H1 (cell line): ENCODE data around the gene CBLN1. TPM values are rescaled to one million over a fixed set of nuclear protein-coding genes. Genes with fewer than 3 reads are reported as not detected.

Experiments used
- CTCF ChIA-PET: fragments of 300-600 bp; sonication (Branson Sonifier 250); formaldehyde crosslinking; loops from one replicate; lab custom pipeline; 2021; ENCODE audit not compliant: partially characterized antibody; lab: Charles Lee
- POLR2A ChIA-PET: fragments of 300-600 bp; sonication (Branson Sonifier 250); formaldehyde crosslinking; loops from one replicate; lab custom pipeline; 2021; ENCODE audit warnings: inconsistent platforms; ENCODE audit not compliant: partially characterized antibody; lab: Charles Lee
- DNase-seq, 2 experiments: peaks; one replicate each; pipeline versions ENCODE4 v3.0.0 to v3.0.0-alpha.2; 2010 to 2022; ENCODE audit warnings: low spot score in 2 of 2, low read depth in 1 of 2, mixed read lengths in 1 of 2
- FAIRE-seq: peaks from 2 replicates; lab custom pipeline; 2011; peaks lifted over from hg19 to GRCh38; lab: Jason Lieb, UNC
- H2AFZ ChIP-seq: 2 replicates; pipeline ENCODE4 v1.8.1; 2012; ENCODE audit warnings: low read length, inconsistent platforms
- H2AK5ac ChIP-seq: 2 replicates; pipeline ENCODE4 v1.6.1; 2013; ENCODE audit warnings: low read depth, low read length
- H2BK120ac ChIP-seq: replicated peaks from 2 replicates; pipeline ENCODE3; 2013; ENCODE audit warnings: low read depth, low read length, inconsistent platforms
- H2BK12ac ChIP-seq: 2 replicates; pipeline ENCODE4 v1.6.1; 2013; ENCODE audit warnings: low read depth, low read length
- H2BK15ac ChIP-seq: 2 replicates; pipeline ENCODE4 v1.6.1; 2013; ENCODE audit warnings: low read length
- H2BK20ac ChIP-seq: 2 replicates; pipeline ENCODE4 v1.6.1; 2013; ENCODE audit warnings: low read length
- H2BK5ac ChIP-seq: 2 replicates; pipeline ENCODE4 v1.6.1; 2013; ENCODE audit warnings: low read depth, low read length
- H3K14ac ChIP-seq: 2 replicates; pipeline ENCODE4 v1.6.1; 2013; ENCODE audit warnings: inconsistent platforms; ENCODE audit not compliant: insufficient read length
- H3K18ac ChIP-seq: 2 replicates; pipeline ENCODE4 v1.6.1; 2013; ENCODE audit warnings: low read length; ENCODE audit errors: extremely low read depth
- H3K23ac ChIP-seq: 2 replicates; pipeline ENCODE4 v1.6.1; 2013; ENCODE audit warnings: inconsistent platforms; ENCODE audit not compliant: insufficient read length
- H3K23me2 ChIP-seq: 2 replicates; pipeline ENCODE4 v1.6.1; 2013; ENCODE audit warnings: low read depth, low read length
- H3K27ac ChIP-seq: 2 replicates; pipeline ENCODE4 v1.6.1; 2011; ENCODE audit warnings: low read depth, low read length, inconsistent platforms
- H3K27me3 ChIP-seq, 4 experiments: replicated peaks in 1 of 4; 1 replicate in 1 of 4; 2 replicates in 3 of 4; pipeline versions ENCODE4 v1.6.1 to v1.8.1; 2011 to 2013; ENCODE audit warnings: low read length in 3 of 4, mild to moderate bottlenecking in 3 of 4, inconsistent platforms in 2 of 4, mixed read lengths in 2 of 4, moderate library complexity in 1 of 4; ENCODE audit not compliant: control insufficient read depth in 3 of 4, insufficient read depth in 3 of 4; ENCODE audit errors: extremely low read depth in 1 of 4
- H3K36me3 ChIP-seq, 4 experiments: 2 replicates each; pipeline versions ENCODE4 v1.6.1 to v1.8.1; 2011 to 2013; ENCODE audit warnings: mild to moderate bottlenecking in 4 of 4, low read length in 3 of 4, moderate library complexity in 2 of 4, control low read depth in 1 of 4, inconsistent platforms in 1 of 4; ENCODE audit not compliant: insufficient read depth in 4 of 4, control insufficient read depth in 2 of 4
- H3K4ac ChIP-seq: replicated peaks from 2 replicates; pipeline ENCODE3; 2013; ENCODE audit warnings: low read length, low read depth, mixed read lengths, inconsistent platforms; ENCODE audit not compliant: insufficient read length
- H3K4me1 ChIP-seq, 4 experiments: replicated peaks in 1 of 4; 1 replicate in 1 of 4; 2 replicates in 3 of 4; pipeline versions ENCODE4 v1.6.1 to v1.8.1; 2011 to 2013; ENCODE audit warnings: low read length in 3 of 4, inconsistent platforms in 2 of 4, mixed read lengths in 1 of 4; ENCODE audit not compliant: insufficient read depth in 4 of 4, control insufficient read depth in 3 of 4
- H3K4me2 ChIP-seq, 2 experiments: 2 replicates each; pipeline versions ENCODE4 v1.6.1 to v1.8.1; 2011 to 2013; ENCODE audit warnings: low read depth in 2 of 2, low read length in 2 of 2, control low read depth in 1 of 2, inconsistent platforms in 1 of 2, mild to moderate bottlenecking in 1 of 2; ENCODE audit not compliant: insufficient read depth in 1 of 2
- H3K4me3 ChIP-seq, 4 experiments: fragments of 200-600, 300-600 bp in 1 of 4; sonication (generic), shearing (Covaris generic), sonication (Bioruptor Twin) in 1 of 4; 2 replicates each; pipeline versions ENCODE4 v1.5.1 to v1.8.1; 2011 to 2016; ENCODE audit warnings: low read length in 4 of 4, low read depth in 3 of 4, control low read depth in 2 of 4, inconsistent platforms in 2 of 4, mild to moderate bottlenecking in 2 of 4, mixed read lengths in 1 of 4, moderate library complexity in 1 of 4; ENCODE audit not compliant: insufficient read depth in 2 of 4; ENCODE audit errors: extremely low read depth in 1 of 4
- H3K56ac ChIP-seq: replicated peaks from 2 replicates; pipeline ENCODE3; 2013; ENCODE audit warnings: low read depth, mild to moderate bottlenecking, mixed read lengths, low read length, inconsistent platforms; ENCODE audit not compliant: insufficient read length
- H3K79me1 ChIP-seq: 2 replicates; pipeline ENCODE4 v1.6.1; 2013; ENCODE audit warnings: low read depth, low read length, control low read depth
- H3K79me2 ChIP-seq, 2 experiments: 2 replicates each; pipeline versions ENCODE4 v1.6.1 to v1.8.1; 2012 to 2013; ENCODE audit warnings: low read length in 2 of 2, mild to moderate bottlenecking in 2 of 2, inconsistent platforms in 1 of 2; ENCODE audit not compliant: insufficient read depth in 2 of 2, control insufficient read depth in 1 of 2
- H3K9ac ChIP-seq, 4 experiments: replicated peaks in 1 of 4; 1 replicate in 1 of 4; 2 replicates in 3 of 4; pipeline versions ENCODE4 v1.6.1 to v1.8.1; 2011 to 2013; ENCODE audit warnings: low read depth in 3 of 4, low read length in 3 of 4, control low read depth in 2 of 4, mild to moderate bottlenecking in 2 of 4, moderate library complexity in 2 of 4, inconsistent platforms in 1 of 4; ENCODE audit errors: extremely low read depth in 1 of 4
- H3K9me3 ChIP-seq, 2 experiments: 2 replicates each; pipeline versions ENCODE4 v1.6.1 to v1.8.1; 2012 to 2013; ENCODE audit warnings: mild to moderate bottlenecking in 2 of 2, moderate library complexity in 2 of 2, control low read depth in 1 of 2, inconsistent platforms in 1 of 2, low read depth in 1 of 2, low read length in 1 of 2, mixed read lengths in 1 of 2; ENCODE audit not compliant: insufficient read depth in 2 of 2
- H4K20me1 ChIP-seq, 2 experiments: replicated peaks in 1 of 2; 2 replicates each; pipeline versions ENCODE3 to v1.8.1; 2011 to 2013; ENCODE audit warnings: inconsistent platforms in 2 of 2, low read length in 2 of 2, mild to moderate bottlenecking in 1 of 2; ENCODE audit not compliant: insufficient read depth in 2 of 2, control insufficient read depth in 1 of 2
- H4K5ac ChIP-seq: 2 replicates; pipeline ENCODE4 v1.6.1; 2013; ENCODE audit warnings: low read length, low read depth, mixed read lengths, inconsistent platforms; ENCODE audit not compliant: insufficient read length
- H4K8ac ChIP-seq: 2 replicates; pipeline ENCODE4 v1.8.0; 2013; ENCODE audit warnings: mild to moderate bottlenecking, moderate library complexity, low read length, inconsistent platforms; ENCODE audit not compliant: insufficient read depth; ENCODE audit errors: extremely low read depth
- H4K91ac ChIP-seq: replicated peaks from 2 replicates; pipeline ENCODE3; 2013; ENCODE audit warnings: low read length, mixed read lengths, inconsistent platforms; ENCODE audit not compliant: insufficient read length
- ATF3 ChIP-seq: IDR thresholded peaks from 2 replicates; pipeline ENCODE4 v1.6.1; 2011; ENCODE audit warnings: low read depth, mild to moderate bottlenecking, low read length; ENCODE audit not compliant: insufficient read depth
- CBX5 ChIP-seq: fragments of 300-800, 300-1000 bp; sonication (generic); IDR thresholded peaks from 2 replicates; pipeline ENCODE4 v1.7.1; 2016; ENCODE audit warnings: antibody characterized with exemption, low read length, low read depth
- CHD2 ChIP-seq: IDR thresholded peaks from 2 replicates; pipeline ENCODE4 v1.6.1; 2012; ENCODE audit warnings: low read length, improper control_type of control experiment
- EZH2 ChIP-seq: fragments of 200-600 bp; sonication (generic); IDR thresholded peaks from 2 replicates; pipeline ENCODE4 v1.7.1; 2012; ENCODE audit warnings: low read depth, mild to moderate bottlenecking, moderate library complexity, low read length, inconsistent platforms; ENCODE audit not compliant: severe bottlenecking
- JUN ChIP-seq: IDR thresholded peaks from 2 replicates; pipeline ENCODE4 v1.6.1; 2011; ENCODE audit warnings: low read depth, mild to moderate bottlenecking, improper control_type of control experiment, low read length
- KDM5A ChIP-seq: fragments of 200-600 bp; IDR thresholded peaks from 2 replicates; pipeline ENCODE4 v1.7.1; 2012; ENCODE audit warnings: mild to moderate bottlenecking, low read length, inconsistent platforms, mixed read lengths
- POLR2A ChIP-seq, 2 experiments: IDR thresholded peaks; 1 replicate in 1 of 2; 2 replicates in 1 of 2; pipeline ENCODE4 v1.6.1; 2011; ENCODE audit warnings: low read depth in 2 of 2, low read length in 2 of 2, mild to moderate bottlenecking in 2 of 2; ENCODE audit errors: control extremely low read depth in 1 of 2
- POLR2AphosphoS5 ChIP-seq: IDR thresholded peaks from 2 replicates; pipeline ENCODE4 v1.6.1; 2011; ENCODE audit warnings: low read depth, low read length
- SIX5 ChIP-seq: IDR thresholded peaks from 2 replicates; pipeline ENCODE4 v1.6.1; 2011; ENCODE audit warnings: mild to moderate bottlenecking, low read depth, low read length
- SRF ChIP-seq: IDR thresholded peaks from 2 replicates; pipeline ENCODE4 v1.6.1; 2011; ENCODE audit warnings: mild to moderate bottlenecking, low read depth, low read length, moderate library complexity
- WGBS, 2 experiments: shearing (Covaris generic) in 1 of 2; methylation state at CpG; one replicate each; pipeline versions ENCODE4 v1.1.6 to v1.1.7; 2013 to 2015; ENCODE audit warnings: low lambda C conversion rate in 2 of 2, mixed read lengths in 2 of 2, inconsistent platforms in 1 of 2, low coverage in 1 of 2, missing lambda C conversion rate in 1 of 2; ENCODE audit not compliant: insufficient replicate concordance in 2 of 2, insufficient coverage in 1 of 2, insufficient read length in 1 of 2; ENCODE audit errors: extremely low coverage in 1 of 2, missing lambda C conversion rate in 1 of 2; 5-methylcytosine and 5-hydroxymethylcytosine counted together
- polyA plus RNA-seq, 7 experiments: library from polyadenylated mRNA; depleted of rRNA in 3 of 7; stranded (reverse) in 5 of 7; unstranded in 2 of 7; fragments of >200 nt in 5 of 7; fragments of 200-250 nt in 2 of 7; gene quantifications; 1 replicate in 5 of 7; 2 replicates in 1 of 7; 4 replicates in 1 of 7; pipeline versions ENCODE4 v1.2.1 to v1.2.3, GENCODE V29; 2011 to 2013; ENCODE audit warnings: missing spikeins in 2 of 7, mixed read lengths in 2 of 7
- total RNA-seq: library from RNA; stranded (reverse); fragmentation: NEBNext Ultra II Directional; extraction: Animal tissue kit (Norgen Biotek cat#: 25700); gene quantifications from 2 replicates; pipeline ENCODE4 v1.2.1, GENCODE V29; 2021

The CBLN1 gene
- total and polyA plus RNA-seq, 2 of the 8 experiments (the other 6 are each of a cell fraction or from before 2014, with no cell fraction given) = 0.97 to 7.1 TPM

- Histone ChIP-seq H4K5ac (no peak overlapping the region), H3K27ac (no peak overlapping the region), H3K36me3 (no peaks in the 10 kb centered on the region), H4K8ac (no peak overlapping the region), H3K4ac (no peak overlapping the region), H3K9ac (no peak overlapping the region), H3K4me1 (peaks cover 2 to 28% (median 22%) of the 10 kb centered on the region in 4 experiments), H2AFZ (no peak overlapping the region), H3K79me2 (no peaks in the 10 kb centered on the region), H3K9me3 (no peaks in the 10 kb centered on the region), H3K56ac (no peak overlapping the region), H3K18ac (0 out of 2 replicates have a peak overlapping the region, but pooled peaks have one; percentile 41), H3K4me3 (peak overlapping the region in 1 of 4 experiments; percentile 56; a peak in 2 of 8 replicates), H3K4me2 (peak overlapping the region; percentile 60 to 87; a peak in 2 of 4 replicates), H3K14ac (no peak overlapping the region), H3K27me3 (peaks cover 76 to 91% (median 87%) of the 10 kb centered on the region in 4 experiments), H2BK12ac (0 out of 2 replicates have a peak overlapping the region, but pooled peaks have one; percentile 39), H2BK20ac (no peak overlapping the region), H2BK15ac (no peak overlapping the region; the same call in 1 of the 2 replicates), H4K20me1 (peaks cover 9 to 35% of the 10 kb centered on the region in 2 experiments), H3K23ac (no peak overlapping the region), H3K79me1 (no peaks in the 10 kb centered on the region), H2BK120ac (no peak overlapping the region), H4K91ac (no peak overlapping the region), H2AK5ac (no peak overlapping the region), H2BK5ac (no peak overlapping the region), H3K23me2 (peaks cover 11% of the 10 kb centered on the region; the same call in 1 of the 2 replicates)
- TF ChIP-seq POLR2AphosphoS5 (no peak), KDM5A (no peak), ATF3 (no peak), SIX5 (no peak), CHD2 (no peak), EZH2 (no peak), JUN (no peak), CBX5 (no peak), POLR2A (IDR thresholded peaks at IDR 0.05; ENCODE audit: control extremely low read depth in 1 of 2, low read depth in 2 of 2, low read length in 2 of 2) (no peak), SRF (no peak)
- 48% methylated on average over 5 of the region's 5 CpGs; no CpG with 5 or more reads in 1 of the 2 experiments for WGBS, 2 experiments
- no peak for DNase-seq
- no peak for FAIRE-seq
- ChIA-PET POLR2A (no interaction called here), CTCF (interaction anchor here (6.9 kb wide), 1 partner anchor 73 kb away, joined by 28 read pairs; no protein-coding TSS in a partner anchor)
Observed at GRCh38 chr16:49275870-49276269, 5.8 kb downstream of the CBLN1 start.
